ENCODE measurements around the gene DNASE1L2.

Gene DNASE1L2

GRCh38 chr16:2284001-2284770 is 47.9 kb downstream of the DNASE1L2 start:
- in situ Hi-C loops (cut with MboI; ENCODE audit: low sequenced_read_pairs): no loop called here

GRCh38 chr16:2284797-2285576 is 48.7 kb downstream of the DNASE1L2 start:
- in situ Hi-C loops (cut with MboI; ENCODE audit: low sequenced_read_pairs): no loop called here

GRCh38 chr16:2285731-2286191 is 49.5 kb downstream of the DNASE1L2 start:
- in situ Hi-C loops (cut with MboI; ENCODE audit: low sequenced_read_pairs): no loop called here

GRCh38 chr16:2286550-2286949 is 50.3 kb downstream of the DNASE1L2 start:
- in situ Hi-C loops (cut with MboI; ENCODE audit: low sequenced_read_pairs): no loop called here

- in situ Hi-C loops (cut with MboI; ENCODE audit: low sequenced_read_pairs): no loop called here
These were observed 51.8 kb downstream of the DNASE1L2 start for GRCh38 chr16:2287916-2288547.
